GM19043 (cell line): ENCODE measurements around the gene FUT7.

Experiments
- ATAC-seq: cut with Tn5 transposase; IDR thresholded peaks from one replicate; pipeline ENCODE4 v1.9.1; 2021; ENCODE audit warnings: low read depth; ENCODE audit not compliant: unreplicated experiment

FUT7 gene

DNA sequence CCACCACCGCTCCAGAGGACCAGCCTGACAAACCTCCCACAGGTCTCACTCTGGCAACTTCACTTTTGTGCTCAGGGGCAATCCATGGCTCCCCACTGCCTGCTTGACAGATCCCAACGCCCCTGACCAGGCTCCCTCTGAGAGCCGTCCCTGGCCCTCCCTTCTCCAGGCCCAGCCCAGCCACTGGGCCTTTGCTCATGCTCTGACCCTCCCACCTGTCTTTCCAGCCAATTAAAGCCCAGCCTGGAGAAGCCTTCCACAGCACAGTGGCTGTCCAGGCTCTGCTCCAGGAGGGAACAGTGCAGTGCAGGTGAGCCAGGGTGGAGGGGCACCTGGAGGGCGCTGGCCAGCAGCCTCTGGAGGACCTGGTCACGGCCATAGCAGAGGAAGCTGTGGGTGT is 18.7 kb upstream of the FUT7 start:
- no peak for ATAC-seq

DNA sequence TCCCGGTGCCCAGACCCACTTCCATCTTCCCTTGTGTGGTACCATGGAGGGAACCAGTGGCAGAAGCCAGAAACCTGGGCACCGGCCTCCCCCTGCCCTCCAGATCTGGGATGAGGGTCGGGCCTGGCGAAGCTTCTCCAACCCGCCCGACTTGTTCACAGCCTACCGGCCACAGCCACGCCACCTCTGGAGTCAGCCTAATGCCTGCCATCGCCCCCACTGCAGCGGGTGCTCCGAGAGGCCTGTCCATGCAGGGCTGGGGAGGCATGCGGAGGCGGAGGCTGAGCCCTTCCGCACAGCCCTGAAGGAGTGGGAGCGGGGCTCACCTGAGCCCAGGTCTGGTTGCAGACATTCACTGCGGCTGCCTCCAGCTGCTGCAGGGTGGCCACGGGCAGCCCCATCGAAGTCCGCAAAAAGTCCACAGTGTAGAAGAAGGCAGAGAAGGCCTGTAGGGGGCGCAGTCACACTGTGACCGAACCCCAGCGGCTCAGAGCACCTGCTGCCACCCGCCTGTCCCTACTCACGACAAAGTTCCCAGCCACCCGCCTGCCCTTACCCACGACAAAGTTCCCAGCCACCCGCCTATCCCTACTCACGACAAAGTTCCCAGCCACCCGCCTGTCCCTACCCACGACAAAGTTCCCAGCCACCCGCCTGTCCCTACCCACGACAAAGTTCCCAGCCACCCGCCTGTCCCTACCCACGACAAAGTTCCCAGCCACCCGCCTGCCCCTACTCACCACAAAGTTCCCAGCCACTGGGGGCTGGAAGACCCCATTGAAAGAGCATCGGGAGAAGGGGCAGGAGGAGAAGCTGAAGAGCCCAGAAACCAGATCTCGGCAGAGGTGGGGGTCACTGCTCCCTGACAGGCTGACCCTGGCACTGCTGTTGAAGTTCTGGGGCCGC is 17.9 kb upstream of the FUT7 start:
- no peak for ATAC-seq

DNA sequence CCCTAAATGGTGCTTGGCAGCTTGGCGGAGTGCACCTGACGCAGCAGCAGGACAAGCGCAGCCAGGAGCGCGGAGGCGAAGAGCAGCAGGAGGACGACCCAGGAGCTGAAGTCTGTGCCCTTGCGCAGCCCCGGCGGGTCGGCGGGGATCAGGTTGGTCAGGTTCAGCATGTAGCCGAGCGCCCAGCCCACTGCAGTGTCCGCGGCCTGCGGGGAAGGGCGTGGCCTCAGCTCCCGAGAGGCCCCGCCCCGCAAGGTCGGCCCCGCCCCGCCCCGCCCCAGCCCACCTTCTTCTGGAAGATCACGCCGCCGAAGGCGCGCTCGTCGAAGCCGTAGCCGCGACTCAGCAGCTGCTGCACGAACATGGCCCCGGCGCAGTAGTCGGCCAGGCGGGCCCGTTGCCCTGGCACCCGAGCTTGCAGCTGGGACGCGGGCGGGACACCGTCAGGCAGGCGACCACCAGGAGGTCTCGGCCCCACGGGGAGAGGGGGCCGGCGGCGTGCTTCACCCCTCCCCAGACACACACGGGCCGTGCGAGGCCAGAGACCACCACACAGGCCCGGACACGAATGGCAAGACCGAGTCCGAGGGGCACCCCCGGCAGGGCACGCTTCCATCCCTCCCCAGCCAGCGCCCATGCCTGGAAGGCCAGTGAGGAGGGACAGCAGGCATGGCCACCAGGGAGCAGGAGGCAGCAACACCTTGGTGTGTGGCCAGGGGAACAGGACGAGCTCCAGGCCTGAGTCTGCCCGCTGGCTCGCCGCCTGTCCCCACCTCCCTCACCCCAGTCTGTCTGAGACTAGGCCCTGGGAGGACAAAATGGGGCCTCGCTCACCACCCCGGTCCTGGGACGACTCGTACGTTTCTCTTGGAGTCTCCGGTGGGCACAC is 17.0 kb upstream of the FUT7 start:
- ATAC-seq: no peak

DNA sequence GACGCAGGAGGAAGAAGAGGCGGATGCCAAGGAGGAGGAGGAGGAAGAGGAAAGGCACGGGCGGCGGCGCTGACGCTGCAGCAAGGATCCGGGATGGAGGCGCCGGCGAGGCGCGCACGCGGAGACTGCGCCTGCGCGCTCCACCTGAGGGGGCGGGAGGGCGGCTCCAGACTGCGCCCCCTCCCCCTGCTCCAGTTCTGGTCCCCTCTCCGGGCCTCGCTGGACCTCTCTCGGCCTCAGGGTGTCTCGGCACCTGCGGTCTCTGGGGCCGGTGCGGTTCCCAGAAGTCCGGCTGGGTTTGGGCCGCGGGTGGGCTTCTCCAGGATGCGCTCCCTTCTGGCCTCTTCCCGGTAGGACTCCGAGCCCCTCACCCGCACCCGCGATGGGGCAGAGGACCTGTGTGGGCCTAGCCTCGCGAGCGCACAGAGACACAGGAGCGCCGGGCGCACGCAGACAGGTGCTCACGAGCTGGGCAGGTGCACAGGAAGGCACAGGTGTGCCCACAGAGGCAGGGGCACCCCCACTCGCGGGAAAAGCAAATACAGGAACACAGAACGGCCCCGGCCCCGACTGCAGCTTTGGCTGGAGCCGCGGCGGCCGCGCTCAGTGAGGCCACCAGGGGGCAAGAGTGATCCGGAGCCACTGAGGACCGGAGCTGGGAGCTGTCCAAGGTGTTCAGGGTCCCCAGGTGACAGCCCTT is 14.3 kb upstream of the FUT7 start, which contains the start of gene NPDC1:
TSS of gene NPDC1 (minus strand) at position 90 of the 700 bp plus-strand sequence. CDS start 188 bp downstream, outside the sequence.
- no peak for ATAC-seq

DNA sequence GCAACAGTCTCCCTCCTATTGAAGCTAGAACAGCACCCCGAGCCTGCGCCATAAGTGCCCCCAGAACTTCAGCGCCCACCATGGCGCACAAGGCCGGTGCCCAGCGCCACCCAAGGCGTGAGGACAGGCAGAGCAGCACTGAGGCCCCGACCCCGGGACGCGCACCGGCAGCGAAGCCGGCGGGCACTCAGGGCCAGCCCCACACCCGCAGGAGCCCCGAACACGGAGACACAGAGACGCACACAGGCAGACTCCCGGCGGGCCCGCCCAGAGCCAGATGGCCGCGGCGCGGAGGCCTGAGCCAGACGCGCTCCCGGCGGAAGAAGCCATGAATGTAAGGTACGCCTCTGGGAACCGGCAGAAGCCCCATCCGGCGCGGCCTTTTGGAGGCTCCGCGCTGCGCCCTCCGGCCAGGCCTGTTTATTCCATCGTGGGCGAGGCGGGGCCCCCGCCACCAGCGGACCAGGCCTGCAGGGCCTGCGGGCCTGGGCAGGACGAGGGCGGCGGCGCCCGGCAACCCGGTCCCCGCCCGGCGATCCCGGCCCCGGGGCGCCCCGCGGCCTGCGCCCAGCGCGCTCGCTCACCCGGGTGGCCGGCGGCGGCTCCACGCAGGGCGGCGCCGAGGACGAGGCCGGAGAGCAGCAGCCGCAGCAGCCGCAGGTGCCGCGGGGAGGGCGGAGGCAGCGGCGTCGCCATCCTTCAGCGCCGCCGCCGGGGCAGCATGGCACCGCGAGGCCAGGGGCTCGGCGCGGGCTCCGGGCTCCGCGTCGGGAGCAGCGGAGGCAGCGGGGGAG is 13.6 kb upstream of the FUT7 start:
- no peak for ATAC-seq

DNA sequence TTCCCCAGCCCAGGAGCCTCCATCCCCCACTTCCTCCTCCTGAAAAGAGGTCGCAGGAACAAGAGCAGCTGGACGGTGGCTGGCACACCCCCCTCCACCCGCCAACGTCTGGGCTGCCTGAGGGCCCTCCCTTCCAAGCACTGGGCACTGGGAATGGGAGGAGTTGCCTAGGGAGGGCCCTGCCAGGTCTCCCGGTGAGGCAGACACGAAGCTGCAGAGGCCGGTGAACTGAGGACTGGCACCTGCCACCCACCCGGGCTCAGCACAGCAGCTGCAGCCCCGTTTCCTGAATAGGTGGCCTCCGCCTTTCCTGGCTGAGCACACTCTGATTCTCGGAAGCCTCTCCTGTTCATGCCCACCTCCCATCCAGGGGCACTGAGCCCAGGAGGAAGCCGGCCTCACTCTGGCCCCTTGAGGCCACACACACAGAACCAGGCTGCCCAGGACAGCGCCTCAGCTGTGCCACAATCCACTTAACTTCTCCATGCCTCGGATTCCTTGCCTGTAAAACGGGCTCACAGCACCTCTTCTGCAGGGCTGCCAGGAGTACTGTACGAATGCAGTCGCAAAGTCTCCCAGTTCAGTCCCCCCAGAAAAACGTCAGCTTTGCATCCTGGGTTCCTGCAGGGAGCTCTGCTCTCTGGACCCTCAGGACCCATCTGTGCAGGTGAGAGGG is 12.8 kb upstream of the FUT7 start:
- no peak for ATAC-seq

DNA sequence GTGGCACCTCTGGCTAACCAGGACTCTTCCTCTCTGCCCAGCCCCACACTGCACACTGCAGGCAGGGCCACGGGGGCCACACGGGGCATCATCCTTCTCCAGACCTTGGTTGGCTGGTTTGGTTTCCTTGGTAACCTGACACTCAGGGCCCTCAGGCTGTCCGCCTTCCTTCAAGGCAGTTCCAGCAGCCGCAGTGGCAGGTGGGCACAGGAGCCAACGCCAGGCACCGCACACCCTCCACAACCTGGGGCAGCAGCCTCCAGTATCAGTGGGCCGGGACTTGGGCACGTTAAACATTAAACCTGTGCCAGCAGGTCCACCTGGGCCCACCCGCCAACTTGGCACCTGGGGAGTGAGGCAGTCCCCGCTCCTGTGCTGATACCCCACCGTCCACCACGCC is 12.1 kb upstream of the FUT7 start:
- no peak for ATAC-seq

DNA sequence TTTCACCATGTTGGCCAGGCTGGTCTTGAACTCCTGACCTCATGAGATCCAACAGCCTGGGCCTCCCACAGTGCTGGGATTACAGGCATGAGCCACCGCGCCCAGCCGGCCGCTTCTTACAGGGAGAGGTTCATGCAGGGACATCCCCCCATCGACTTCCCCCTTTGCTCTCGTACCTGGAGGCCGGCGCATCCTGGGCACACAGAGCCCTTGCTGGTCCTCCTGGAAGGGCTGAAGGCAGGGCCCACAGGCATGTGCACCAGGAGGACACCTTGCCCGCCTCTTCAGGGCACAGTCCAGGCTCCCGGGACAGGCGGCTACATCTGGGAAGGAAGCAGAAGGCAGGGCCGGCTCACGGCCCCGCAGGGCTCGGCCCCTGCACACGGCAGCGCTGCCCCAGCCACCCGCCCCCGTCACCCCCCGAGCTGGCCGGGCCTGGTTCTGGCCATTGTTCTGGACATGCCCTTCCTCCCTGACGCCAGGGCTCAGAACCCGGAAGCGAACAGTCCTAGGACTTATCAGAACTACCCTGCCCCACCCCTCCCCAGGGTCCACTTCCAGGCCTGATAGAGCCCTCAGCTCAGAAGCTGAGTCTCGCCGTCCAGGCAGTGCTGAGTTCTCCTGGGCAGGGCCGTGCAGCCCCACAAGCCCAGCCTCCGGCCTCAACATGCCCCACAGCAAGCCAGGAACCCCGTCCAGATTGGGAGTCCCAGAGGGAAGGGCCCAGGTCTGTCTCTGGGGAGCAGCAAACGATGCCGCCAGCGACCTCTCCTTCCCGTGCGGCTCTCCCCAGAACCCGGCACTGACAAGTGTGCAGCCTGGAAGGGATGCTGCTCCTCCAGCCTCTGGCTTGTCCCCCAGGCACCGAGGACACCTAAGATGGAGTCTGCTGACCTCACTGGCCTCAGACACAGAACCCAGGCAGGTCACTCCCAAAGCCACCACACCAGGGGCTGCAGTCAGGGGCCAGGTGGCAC is 11.2 kb upstream of the FUT7 start:
- ATAC-seq: no peak

DNA sequence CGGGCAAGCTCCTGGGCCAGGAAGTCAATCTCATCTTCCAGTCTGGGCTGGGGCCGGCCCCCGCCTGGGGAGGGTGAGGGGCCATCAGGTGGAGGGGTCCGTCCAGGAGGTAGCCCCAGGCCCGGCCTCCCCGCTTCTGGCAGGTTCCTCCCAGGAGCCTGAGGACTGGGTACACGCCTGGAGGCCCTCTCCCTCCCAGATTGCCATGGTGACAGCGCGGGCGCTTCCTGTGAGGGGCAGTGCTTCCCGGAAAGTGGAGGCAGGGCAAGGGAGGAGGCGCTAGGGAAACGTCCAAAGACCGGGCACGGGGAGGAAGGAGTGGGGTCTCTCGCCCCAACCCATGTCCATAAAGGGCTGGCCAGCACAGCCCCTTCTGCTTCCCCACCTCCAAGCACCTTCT is 9.2 kb upstream of the FUT7 start:
- ATAC-seq: no peak

DNA sequence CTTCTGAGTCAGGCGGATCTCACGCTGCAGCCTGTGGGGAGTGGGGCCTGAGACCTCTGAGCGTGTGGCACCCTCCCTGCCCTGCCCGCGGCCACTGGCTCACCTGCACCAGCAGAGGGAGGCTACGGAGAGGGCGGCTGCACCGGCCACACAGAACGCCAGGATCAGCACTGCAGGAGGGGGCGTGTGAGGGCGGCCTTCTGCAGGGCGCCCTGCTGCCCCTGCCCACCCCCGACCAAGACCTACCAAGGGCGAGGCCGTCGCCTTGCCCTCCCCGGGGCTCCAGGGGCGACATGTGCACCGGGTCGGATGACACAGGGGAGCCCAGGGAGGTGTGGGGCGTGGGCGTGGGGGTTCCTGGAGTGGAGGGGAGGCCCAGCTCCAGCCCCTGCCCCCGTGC is 8.7 kb upstream of the FUT7 start:
- no peak for ATAC-seq

DNA sequence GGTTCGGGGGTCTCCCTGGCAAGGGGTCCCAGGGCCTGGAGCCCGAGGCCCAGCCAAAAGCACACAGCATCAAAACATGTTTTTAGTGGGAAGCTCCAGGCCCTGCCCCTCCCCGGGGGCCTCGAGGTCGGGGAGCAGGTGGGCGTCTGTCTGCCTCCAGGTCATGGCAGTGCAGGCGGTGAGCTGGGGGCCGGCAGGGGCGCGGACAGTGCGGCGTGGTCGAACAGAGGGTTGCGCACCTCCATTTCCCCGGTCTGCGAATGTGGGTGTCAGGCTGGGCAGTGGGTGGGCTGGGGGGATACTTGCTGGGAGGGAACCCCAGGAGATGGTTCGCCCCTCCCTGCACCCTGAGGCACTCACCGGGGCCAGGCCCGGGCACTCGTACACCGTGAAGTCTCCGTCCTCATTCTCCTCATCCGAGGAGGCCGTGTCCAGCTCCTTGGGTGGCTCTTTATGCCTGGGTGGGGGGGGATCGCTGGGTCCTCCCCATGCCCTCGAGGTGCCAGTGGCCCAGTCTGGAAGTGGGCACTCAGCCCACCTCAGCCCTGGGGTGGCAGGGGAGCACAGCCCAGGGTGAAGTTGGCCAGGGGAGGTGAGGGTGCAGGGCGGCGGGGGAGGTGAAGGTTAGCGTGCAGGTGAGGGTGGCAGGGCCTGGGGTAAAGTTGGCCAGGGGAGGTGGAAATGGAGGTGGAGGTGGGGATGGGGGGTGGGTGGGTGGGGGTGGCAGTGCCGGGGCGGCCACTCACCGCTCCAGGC is 7.9 kb upstream of the FUT7 start:
- no peak for ATAC-seq

DNA sequence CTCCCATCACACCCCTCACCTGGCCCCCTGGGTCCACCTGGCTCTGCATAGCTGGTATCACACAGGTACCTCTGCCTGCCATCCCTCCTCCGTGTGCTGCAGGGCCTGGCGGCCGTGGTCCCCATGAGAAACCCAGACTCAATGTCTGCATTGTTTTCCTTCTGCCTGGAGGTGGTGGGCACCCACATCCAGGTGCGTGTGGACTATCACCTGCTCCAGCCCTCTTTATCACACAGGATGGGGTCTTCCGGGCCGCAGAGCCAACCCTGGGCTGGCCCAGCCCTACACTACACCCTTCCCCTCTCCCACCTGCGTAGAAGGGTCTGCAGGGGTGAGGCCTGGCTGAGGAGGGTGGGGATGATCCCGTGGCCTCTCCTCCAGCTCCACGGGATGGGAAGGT is 7.0 kb upstream of the FUT7 start:
- no peak for ATAC-seq

DNA sequence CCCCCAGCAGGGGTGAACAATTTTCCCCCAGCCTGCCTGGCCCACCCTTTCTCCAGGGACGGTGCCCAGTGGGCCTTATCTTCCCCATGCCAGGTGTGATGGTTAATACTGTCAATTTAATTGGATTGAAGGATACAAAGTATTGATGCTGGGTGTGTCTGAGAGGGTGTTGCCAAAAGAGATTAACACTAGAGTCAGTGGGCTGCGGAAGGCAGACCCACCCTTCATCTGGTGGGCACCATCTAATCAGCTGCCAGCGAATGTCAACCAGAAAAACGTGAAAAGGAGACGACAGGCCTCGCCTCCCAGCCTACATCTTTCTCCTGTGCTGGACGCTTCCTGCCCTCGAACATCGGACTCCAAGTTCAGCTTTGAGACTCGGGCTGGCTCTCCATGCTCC is 5.6 kb upstream of the FUT7 start:
- no peak for ATAC-seq

DNA sequence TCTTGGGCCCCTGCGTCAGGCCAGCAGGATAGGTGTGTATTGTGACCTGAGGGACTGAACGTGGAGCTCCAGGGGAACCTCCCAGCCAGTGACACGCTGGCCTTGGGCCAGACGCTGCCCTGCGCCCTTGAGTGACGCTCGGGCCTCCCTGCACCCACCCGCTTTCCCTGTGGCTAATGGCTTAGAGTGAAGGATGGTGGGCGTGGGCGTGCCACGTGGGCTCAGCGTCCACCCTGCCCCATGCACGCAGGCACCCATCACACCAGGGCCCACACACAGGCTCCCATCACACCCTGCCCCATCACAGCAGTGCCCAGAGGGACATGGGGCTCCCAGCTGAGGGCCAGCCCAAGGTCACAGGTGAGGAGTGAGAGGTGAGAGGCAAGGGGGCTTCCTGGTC is 5.1 kb upstream of the FUT7 start:
- ATAC-seq: no peak

DNA sequence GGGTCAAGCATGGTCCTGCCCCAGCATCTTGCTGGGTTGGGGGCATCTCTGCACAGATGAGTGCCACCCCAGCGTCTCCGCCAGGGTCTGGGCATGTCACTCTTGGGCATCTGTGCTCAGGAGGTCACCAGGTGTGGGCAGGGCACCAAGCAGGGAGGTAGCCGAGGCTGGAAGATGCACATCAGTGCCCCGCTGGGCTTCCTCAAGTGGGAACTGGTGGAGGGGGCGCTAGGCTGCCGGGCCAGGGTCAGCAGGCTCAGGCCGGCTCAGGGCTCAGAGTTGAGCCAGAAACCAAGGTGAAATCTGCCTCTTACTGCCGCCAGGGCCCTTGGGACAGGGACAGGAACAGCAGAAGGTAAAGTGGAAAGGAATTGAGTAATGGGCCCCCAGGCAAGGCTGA is 4.0 kb upstream of the FUT7 start:
- ATAC-seq: no peak

DNA sequence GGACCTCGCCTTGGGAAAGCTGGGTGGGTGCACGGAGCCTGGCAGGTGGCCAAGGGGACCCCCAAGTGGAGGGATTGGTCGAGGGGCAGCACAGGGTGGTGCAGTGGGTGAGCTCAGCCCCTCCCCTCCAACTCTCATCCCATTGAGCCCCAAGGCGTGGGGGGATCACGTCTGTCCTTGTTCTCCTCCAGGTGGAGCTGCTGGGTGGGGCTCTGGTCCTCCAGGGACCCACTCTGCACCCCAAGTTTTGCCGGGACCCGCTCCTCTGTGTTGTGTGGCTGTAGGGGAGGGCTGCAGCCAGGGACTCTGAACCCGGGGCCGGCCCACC is 3.6 kb upstream of the FUT7 start:
- ATAC-seq: no peak

DNA sequence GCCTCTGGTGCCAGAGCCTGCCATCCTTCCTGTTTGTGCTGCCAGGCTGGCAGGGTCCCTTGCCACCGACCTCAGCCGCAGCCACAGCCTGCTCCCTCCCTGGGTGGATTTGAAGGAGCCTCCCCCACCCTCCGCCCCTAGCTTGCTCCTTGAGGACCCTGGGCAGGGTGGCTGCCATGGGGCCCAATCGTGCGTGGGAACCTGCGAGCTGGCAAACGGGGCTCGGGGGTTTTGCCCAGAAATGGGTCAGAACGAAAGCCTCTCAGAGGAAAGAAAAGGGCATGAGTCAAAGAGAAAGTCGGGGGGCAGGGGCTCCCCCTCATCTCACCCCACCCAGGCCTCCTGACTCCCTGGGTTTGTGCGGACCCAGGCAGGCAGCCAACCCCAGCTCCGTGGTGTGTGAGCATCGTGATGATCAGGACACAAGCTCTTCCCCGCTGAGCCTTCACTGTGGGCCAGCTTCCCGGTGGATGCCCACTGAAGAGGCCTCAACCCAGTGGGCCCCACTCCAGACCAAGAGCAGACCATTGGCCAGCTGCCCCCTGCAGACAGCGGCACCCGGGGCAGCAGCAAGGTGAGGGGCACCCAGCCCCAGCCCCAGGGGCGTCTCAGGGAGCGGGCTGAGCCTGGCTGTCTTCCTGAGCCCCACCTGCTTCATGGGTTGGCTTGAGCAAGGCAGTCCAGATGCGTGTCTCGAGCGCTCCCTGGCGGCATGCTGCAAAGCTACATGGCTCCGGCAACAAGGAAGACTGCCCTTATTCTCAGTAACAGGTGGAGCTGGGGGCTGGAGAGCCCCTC is 3.0 kb upstream of the FUT7 start:
- ATAC-seq: peak; percentile 52
